Retina (tissue), 1 donor: ENCODE results near the gene CECR2.
A peak's percentile ranks its signal among the peaks of the same experiment; 100 is the strongest.

Source experiments
- DNase-seq: peaks from one replicate; pipeline ENCODE4 v3.0.0-alpha.2; 2016

Gene CECR2

GRCh38 chr22:17578136-17578754 lies 209.0 kb downstream of the CECR2 start:
- no peak for DNase-seq

- DNase-seq, result no peak
Observed at GRCh38 chr22:17579535-17579981, 210.3 kb downstream of the CECR2 start.

GRCh38 chr22:17580441-17581031 lies 211.3 kb downstream of the CECR2 start:
- DNase-seq, result peak; percentile 49

- peak; percentile 43 for DNase-seq
Observed at GRCh38 chr22:17581056-17581455, 211.8 kb downstream of the CECR2 start.

- DNase-seq, result no peak
Observed at GRCh38 chr22:17581631-17582030, 212.4 kb downstream of the CECR2 start.

GRCh38 chr22:17583151-17583550 lies 213.9 kb downstream of the CECR2 start:
- no peak for DNase-seq

GRCh38 chr22:17586831-17587440 lies 217.7 kb downstream of the CECR2 start:
- DNase-seq, result no peak

- DNase-seq, result no peak
Observed at GRCh38 chr22:17587629-17588028, 218.4 kb downstream of the CECR2 start.

- DNase-seq, result no peak
Observed at GRCh38 chr22:17588606-17589005, 219.3 kb downstream of the CECR2 start.

- no peak for DNase-seq
Observed at GRCh38 chr22:17589810-17590375, 220.6 kb downstream of the CECR2 start.

- DNase-seq, result no peak
Observed at GRCh38 chr22:17590586-17590985, 221.3 kb downstream of the CECR2 start.

- DNase-seq, result no peak
Observed at GRCh38 chr22:17592201-17592600, 222.9 kb downstream of the CECR2 start.

GRCh38 chr22:17596226-17596625 lies 227.0 kb downstream of the CECR2 start:
- no peak for DNase-seq

GRCh38 chr22:17597217-17597616 lies 228.0 kb downstream of the CECR2 start:
- DNase-seq, result no peak

- DNase-seq, result no peak
Observed at GRCh38 chr22:17598318-17598717, 229.1 kb downstream of the CECR2 start.

GRCh38 chr22:17601031-17601430 lies 231.8 kb downstream of the CECR2 start:
- DNase-seq, result no peak

GRCh38 chr22:17603668-17604067 lies 234.4 kb downstream of the CECR2 start:
- DNase-seq, result no peak

- DNase-seq, result no peak
Observed at GRCh38 chr22:17606496-17606895, 237.2 kb downstream of the CECR2 start.
